CD4-positive, alpha-beta T cell treated with Interleukin-4 for 1 hour (primary cell): ENCODE results near the gene FSTL4.

ENCODE experiments used
- DNase-seq, 2 donors: peaks; one replicate each; pipeline ENCODE4 v3.0.0-alpha.2; 2020 to 2022

FSTL4 gene

GRCh38 chr5:133314086-133314485, 298.3 kb downstream of the FSTL4 start:
- DNase-seq: no peak

GRCh38 chr5:133311176-133311575, 301.2 kb downstream of the FSTL4 start:
- DNase-seq: no peak

GRCh38 chr5:133309984-133310621, 302.2 kb downstream of the FSTL4 start:
- DNase-seq: no peak

DNA sequence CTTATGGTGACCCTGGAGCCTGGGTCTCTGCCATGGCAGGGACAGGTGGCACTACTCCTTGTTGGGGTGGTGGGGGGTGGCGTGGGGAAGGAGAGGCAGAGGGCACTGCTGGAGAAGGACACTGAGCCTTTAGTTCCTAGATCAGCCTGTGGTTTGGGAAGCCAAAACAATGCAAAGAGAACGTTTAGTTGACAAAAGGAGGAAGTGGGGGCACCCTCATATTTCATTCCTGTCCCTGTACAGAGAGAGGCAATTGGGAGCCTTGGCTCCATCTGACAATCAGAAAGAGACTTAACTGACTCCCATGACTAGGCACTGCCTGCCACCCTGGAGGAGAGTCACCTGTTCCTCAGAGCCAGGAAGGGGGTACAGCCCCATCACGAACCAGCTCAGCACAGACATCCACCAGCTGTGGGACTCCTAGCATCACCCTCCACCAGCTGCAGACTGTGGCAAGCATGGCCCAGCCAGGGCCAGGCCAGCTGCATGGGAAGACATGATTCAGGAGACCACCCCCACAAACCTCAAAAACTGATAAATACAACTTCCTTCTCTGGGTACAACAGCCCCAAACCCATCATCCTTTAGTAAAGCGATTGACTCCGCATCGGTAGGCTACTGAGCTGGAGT, 303.1 kb downstream of the FSTL4 start:
- no peak for DNase-seq

DNA sequence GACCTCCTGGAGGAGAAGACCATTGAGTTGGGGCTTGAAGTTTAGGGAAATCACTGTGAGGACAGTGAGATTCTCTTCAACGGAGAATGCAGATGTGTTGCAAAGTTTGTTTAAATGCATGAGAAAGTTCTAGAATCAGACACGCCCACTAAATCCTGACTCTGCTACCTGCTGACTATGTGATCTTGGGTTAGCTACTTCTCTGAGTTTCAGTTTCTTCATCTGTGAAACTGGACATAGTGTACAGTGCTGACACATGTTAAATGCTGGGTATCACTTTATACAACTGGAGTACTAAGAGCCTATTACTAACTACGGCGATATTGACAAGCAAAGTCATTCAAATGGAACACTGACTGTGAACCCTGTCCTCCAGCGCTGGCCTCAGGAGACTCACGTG, 305.1 kb downstream of the FSTL4 start:
- DNase-seq: no peak

GRCh38 chr5:133304707-133305216, 307.6 kb downstream of the FSTL4 start:
- DNase-seq: no peak

DNA sequence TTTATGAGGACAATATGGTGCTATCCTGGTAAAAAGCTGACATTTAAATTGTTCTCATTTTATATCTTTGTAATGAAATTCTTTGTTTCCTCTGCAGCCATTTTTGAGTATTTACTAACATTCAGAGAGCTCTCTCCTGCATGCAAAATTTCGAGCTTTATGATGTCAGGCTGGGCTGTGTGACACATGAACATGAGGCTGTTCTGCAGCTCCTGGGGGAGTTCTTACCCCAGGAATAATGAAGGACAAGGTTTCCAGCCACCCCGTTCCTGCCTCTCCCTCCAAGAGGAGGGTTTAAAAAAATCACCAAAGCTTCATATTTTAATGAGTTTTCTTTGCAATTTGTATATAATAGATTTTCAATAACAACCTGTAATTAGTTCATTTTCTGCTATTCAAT, 308.2 kb downstream of the FSTL4 start:
- DNase-seq: no peak

- DNase-seq: no peak
These were observed 309.0 kb downstream of the FSTL4 start for GRCh38 chr5:133303298-133303697.

DNA sequence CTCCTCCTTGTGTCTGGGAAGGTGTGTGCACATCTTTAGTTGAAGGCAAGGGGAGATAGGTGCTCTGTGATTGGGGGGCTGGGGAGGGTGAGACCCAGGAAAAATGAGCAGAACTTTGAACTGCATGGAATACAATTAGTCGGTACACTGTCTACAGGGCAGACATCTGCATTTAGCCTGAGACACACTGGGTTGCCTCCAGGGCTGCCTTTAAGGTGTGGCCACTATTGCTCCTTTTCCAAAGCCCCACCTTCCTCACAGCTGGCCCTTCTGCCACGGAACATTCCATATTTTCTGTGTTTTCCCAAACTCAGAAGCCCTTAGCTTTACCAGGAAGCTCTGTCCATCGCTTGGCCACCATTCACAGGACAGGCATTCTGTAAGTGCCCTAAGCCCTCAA, 312.6 kb downstream of the FSTL4 start:
- DNase-seq: no peak

DNA sequence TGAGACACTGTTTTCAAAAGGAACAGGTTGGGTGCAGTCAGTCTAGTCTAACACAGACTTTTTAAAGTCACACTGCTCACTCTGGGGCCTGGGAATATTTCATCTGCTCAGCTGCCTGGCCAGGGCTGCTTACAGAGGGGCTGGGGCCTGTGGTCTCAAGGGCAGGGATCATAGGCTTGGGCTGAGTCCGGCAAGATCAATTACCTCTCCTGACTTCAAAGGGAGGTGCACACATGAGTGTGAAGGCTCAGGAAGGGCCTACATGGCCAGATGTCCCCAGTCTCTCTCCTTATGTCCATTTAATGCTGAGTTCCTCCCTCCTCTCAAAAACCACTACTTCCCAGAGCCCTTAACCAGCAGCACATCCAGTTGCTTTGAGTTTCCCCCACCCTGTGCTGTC, 313.3 kb downstream of the FSTL4 start:
- no peak for DNase-seq

DNA sequence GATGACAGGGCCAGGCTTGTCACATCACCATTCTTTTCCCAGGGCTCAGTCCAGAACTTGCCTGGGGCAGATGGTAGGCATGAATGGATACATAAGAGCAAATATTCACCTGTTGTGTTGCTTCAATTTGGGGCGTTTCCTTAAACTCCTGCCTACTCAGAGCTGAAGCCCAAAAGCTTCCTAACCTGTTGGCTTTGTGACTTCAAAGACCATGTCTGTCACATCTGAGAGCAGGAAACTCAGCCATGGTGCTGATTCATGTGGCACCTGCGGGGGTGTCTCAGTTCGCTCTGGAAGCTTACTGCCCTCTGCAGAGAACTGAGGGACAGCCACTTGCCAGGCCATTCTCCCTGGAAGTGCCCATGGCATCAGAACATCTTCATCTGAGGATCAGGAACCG, 313.9 kb downstream of the FSTL4 start:
- no peak for DNase-seq

- DNase-seq: no peak
These were observed 315.0 kb downstream of the FSTL4 start for GRCh38 chr5:133297293-133297692.

- no peak for DNase-seq
These were observed 315.7 kb downstream of the FSTL4 start for GRCh38 chr5:133296624-133297023.

DNA sequence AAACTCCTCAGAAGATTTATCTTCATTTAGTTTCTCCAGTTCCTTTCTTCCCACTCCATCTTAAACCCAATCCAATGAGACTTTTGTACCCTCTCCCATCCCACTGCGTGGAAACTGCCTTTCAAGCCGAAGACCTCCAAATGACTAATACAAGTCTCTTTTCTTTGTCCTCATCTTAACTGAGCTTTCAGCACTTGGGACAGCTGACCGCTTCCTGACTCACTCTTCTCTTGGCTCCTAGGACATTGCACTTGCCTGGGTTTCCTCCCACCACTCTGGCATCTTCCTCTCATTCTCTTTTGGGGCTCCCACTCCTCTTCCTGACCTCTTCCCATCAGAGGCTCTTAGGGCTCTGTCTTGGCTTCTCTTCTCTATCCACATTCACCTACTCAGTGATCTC, 316.8 kb downstream of the FSTL4 start:
- no peak for DNase-seq

GRCh38 chr5:133294380-133294779, 318.0 kb downstream of the FSTL4 start:
- DNase-seq: no peak

DNA sequence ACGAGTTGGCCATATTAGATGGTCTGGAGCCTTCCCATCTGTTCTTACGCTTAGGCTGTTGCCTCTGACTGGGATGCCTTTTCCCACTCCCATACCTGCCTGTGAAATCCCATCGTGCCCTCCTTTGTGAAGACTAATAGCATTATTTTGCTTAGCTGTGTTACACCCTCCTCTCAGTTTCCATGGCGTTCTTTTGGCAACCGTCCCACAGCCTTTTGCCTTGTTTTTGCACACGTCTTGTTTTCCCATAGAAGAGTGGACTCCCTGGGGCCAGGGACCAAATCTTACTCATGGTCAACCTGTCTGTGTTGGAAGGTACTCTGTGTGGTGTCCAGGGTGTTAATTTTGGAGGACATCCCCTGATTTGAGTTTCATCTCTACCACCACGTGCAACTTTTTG, 318.4 kb downstream of the FSTL4 start:
- DNase-seq: no peak

DNA sequence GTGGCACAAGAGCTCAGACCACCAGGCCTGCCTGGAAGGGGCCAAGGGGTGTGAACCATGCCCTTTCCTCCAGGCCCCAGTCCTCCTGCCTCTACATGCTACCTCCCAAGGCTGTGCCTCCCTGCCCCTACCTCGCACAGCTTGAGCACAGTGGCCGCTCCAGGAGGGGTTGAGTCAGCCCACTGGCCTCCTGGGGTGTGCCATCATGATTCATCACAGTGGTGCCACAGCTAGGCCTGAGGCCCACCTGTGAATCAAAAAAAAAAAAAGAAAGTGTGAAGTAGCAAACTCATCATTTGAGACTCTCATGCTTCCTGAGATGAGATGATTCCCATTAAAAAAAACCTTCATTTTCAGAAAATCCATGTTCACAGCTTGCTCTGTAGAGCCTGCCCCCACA, 320.0 kb downstream of the FSTL4 start:
- DNase-seq: no peak

GRCh38 chr5:133291524-133291923, 320.8 kb downstream of the FSTL4 start:
- no peak for DNase-seq

DNA sequence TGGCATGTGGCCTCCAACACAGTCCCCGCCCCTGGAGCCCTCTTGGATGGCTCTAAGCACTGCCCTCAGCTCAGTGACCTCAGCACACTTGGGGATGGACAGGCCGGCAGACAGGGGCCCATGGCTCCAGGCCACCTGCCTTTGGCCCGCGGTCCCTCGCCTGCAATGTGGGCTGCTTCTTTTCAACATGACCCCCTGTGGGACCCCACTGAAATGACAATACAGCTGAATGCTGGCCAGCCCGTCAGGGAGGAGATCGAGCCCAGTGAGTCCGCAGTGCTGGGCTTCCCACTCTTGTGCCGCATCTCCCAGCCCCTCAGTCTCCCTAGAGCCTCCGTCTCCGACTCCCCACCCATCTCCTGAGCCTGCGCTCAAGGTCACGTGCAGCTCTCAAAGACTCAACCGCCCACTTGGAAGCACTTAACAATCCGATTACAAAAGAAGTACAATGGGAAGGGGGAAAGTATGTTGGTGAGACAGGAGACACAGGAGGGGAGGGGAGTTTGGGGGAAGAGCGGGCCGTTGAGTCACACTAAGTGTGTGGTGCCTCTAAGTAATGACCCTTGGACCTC, 321.6 kb downstream of the FSTL4 start:
- DNase-seq: no peak

DNA sequence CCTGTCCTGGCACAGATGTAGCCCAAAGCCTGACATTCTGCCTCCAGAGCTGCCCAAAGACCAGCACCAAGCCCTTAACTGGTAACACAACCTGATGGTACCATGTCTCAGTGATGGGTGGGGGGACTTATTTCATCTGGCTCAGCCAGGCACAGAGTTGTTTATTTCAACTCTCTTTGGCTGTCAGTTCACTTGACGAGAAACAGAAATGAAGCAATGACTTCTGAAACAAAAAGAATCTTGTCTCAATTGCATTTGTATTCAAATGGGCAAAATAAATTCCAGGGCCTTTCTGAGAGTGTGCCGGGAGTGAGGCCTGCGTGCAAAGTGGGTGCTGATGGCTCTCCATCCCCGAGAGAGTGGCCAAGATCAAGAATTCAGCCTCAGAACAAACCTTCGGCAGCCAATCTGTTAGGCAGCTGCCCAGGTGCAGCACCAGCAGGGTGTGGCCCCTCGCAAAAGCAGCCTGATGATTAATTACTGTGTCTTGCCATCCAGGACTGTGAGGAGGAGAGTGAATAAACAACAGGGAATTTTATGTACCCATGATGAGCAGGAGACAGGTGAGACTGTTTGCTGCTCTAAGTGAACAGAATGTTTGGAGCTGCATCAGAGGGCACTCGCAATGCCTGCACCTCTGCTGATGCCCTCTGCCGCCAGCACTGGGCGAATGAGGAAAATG, 322.5 kb downstream of the FSTL4 start:
- no peak for DNase-seq

- DNase-seq: peak in 1 of 2 donors; percentile 38
These were observed 324.8 kb downstream of the FSTL4 start for GRCh38 chr5:133287500-133287899.

DNA sequence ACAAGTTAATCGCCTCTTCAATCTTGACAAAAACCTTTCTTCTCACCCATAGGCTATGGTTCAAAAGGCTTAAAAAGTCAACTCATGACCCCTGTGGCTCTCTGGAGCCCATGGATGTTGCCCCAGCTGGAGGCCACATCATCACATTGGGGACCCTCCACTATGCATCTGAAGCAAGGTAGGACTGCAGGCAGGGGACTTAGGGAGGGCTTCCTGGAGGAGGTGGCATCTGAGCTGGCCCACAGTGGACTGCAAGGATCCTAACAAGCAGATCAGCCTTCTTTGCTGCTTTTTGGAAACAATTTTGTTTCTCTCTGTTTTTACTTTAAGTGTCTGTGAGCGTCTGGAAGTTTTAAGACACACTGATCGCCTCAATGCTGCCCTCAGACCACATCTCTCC, 325.9 kb downstream of the FSTL4 start:
- DNase-seq: no peak

- no peak for DNase-seq
These were observed 326.7 kb downstream of the FSTL4 start for GRCh38 chr5:133285583-133286021.

- DNase-seq: no peak
These were observed 328.0 kb downstream of the FSTL4 start for GRCh38 chr5:133284306-133284705.
